Subcutaneous adipose tissue (tissue), 4 donors: ENCODE results near the gene GCC2. TPM values are rescaled to one million over a fixed set of nuclear protein-coding genes. Genes with fewer than 3 reads are reported as not detected.

Experiments used
- CTCF ChIP-seq: fragments of 450-650 bp; IDR thresholded peaks from one replicate; pipeline ENCODE4 v1.5.1; 2016; ENCODE audit warnings: low read depth, mild to moderate bottlenecking, control low read depth, antibody characterized with exemption, moderate library complexity
- total RNA-seq, 4 donors: library from RNA; depleted of rRNA; stranded (reverse); fragments of >200 nt; gene quantifications; one replicate each; pipeline ENCODE4 v1.1.0, GENCODE V29; 2016

GCC2 gene
- total RNA-seq, 4 donors from 2014 or later: 35.7 to 71.1 (median 44.4) TPM

- TF ChIP-seq CTCF: no peak
These were observed 82.7 kb downstream of the GCC2 start for GRCh38 chr2:108531674-108532055.

- TF ChIP-seq CTCF: no peak
These were observed 85.0 kb downstream of the GCC2 start, which contains the start of gene LIMS1 for GRCh38 chr2:108533832-108534583. LIMS1 (plus strand) TSS chr2:108534470; CDS start chr2:108534563, 93 bp downstream.

DNA sequence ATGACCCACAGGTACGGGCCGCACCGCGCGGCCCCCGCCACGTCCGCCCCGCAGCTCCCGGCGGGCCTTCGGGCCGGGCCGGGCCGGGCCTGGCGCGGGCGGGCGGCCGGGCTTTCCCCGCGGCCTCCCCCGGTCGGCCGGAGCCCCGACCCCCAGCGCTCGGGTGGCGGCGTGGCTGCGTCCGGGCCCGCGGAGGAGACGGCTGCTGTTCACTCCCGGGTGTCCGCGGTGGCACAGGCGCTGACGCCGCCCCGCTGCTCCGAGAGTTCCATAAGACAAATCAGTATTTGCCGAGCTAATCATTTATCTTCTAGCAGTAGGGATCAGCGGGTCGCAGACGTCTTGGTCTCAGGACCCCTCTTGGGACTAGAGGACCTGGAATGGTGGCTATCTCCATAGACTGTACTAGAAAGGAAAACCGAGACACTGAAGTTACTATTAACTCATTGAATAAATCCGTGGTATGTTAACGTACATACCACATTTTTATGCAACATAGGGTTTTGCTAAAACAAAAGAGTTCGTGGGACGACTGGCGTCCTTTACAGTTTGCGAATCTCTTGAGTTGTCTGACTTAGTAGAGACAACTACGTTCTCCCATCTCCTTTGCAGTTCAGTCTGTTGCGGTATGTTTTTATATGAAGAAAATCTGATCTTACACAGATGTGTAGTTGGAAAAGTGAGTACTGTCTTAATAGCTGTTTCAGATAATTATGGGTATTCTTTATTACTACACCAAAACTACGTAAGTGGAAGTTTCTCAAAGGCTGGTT is 85.8 kb downstream of the GCC2 start:
- TF ChIP-seq CTCF: no peak

GRCh38 chr2:108535357-108535631 is 86.3 kb downstream of the GCC2 start:
- no peak for TF ChIP-seq CTCF

GRCh38 chr2:108536133-108536780 is 87.3 kb downstream of the GCC2 start:
- no peak for TF ChIP-seq CTCF

- no peak for TF ChIP-seq CTCF
These were observed 87.9 kb downstream of the GCC2 start for GRCh38 chr2:108536911-108537310.

DNA sequence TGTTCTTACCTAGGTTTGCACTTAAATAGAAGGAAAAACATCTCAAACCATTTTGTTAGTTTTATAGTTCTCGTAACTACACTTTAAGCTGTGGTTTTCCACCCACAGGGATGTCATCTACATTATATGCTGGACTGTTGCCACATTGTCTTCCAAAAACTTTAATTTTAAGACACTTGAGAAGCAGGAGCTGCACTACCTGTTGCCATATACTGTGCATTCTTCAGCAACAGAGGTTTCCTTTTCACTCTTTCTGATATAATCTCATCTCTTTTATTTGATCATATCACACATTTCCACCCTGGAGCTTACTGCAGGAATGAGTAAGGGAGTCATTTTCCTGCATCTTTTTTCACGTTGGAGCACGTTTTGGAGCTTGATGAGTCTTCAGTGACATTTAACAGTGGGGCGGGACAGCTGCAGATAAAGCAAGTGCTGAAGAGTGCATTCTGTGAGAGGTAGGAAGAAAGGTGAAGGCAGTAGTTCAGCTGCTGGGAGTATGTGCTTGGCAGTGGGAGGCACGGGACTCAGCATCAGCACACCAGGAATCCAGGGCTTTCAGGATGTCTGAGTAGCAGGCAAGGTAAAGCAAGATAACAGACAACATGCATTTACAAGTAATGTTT is 89.1 kb downstream of the GCC2 start:
- no peak for TF ChIP-seq CTCF
